Parathyroid adenoma (tissue), 2 donors: ENCODE measurements around the gene SPTBN5.
A peak's percentile ranks its signal among the peaks of the same experiment; 100 is the strongest.

ENCODE experiments used
- H2AFZ ChIP-seq: fragments of 300-600 bp; sonication (generic); one replicate; pipeline ENCODE4 v1.7.0; 2017; ENCODE audit warnings: antibody characterized with exemption, mild to moderate bottlenecking
- H3K27ac ChIP-seq: fragments of 300-600 bp; sonication (generic); one replicate; pipeline ENCODE4 v1.7.0; 2017
- H3K27me3 ChIP-seq: fragments of 300-600 bp; sonication (generic); one replicate; pipeline ENCODE4 v1.7.0; 2017; ENCODE audit warnings: low read length; ENCODE audit not compliant: control insufficient read depth, insufficient read depth
- H3K36me3 ChIP-seq: fragments of 300-600 bp; sonication (generic); one replicate; pipeline ENCODE4 v1.7.0; 2017; ENCODE audit warnings: low read length; ENCODE audit not compliant: control insufficient read depth, insufficient read depth
- H3K4me1 ChIP-seq: fragments of 300-600 bp; sonication (generic); one replicate; pipeline ENCODE4 v1.7.0; 2017; ENCODE audit warnings: control low read depth
- H3K4me2 ChIP-seq: fragments of 300-600 bp; sonication (generic); one replicate; pipeline ENCODE4 v1.7.0; 2017; ENCODE audit warnings: low read length
- H3K4me3 ChIP-seq: fragments of 300-600 bp; sonication (generic); one replicate; pipeline ENCODE4 v1.7.0; 2017; ENCODE audit warnings: low read depth, low read length
- H3K79me2 ChIP-seq: fragments of 300-600 bp; sonication (generic); one replicate; pipeline ENCODE4 v1.7.0; 2017; ENCODE audit warnings: control low read depth
- H3K9ac ChIP-seq: fragments of 300-600 bp; sonication (generic); one replicate; pipeline ENCODE4 v1.7.0; 2017; ENCODE audit warnings: mild to moderate bottlenecking
- H3K9me3 ChIP-seq: fragments of 300-600 bp; sonication (generic); one replicate; pipeline ENCODE4 v1.7.0; 2017; ENCODE audit warnings: low read length; ENCODE audit not compliant: control insufficient read depth
- TF ChIP-seq, protein P1 (sequence below): fragments of 300-600 bp; sonication (generic); IDR thresholded peaks from one replicate; pipeline ENCODE4 v1.7.0; 2017; ENCODE audit warnings: antibody characterized with exemption, mild to moderate bottlenecking
- donor health status: primary hyperparathyroidism.

The SPTBN5 gene

DNA sequence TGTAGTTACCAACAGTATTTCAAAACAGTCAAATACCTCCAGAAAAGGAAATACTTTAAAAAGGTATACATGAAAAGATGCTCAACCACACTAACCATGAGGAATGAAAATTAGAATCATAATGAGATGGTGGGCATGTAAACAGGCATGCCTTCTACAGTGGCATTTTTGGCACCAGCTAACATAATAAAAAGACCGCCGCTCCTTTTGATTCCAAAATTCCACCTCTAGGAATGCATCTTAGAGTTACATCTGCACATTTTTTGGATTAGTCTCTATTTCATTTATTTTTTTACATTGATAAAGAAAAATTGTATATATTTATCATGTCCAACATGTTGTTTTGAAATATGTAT lies 37.0 kb upstream of the SPTBN5 start:
- no peak overlapping the region for H3K27ac ChIP-seq
- H2AFZ ChIP-seq: no peak overlapping the region
- no peak overlapping the region for H3K4me3 ChIP-seq

DNA sequence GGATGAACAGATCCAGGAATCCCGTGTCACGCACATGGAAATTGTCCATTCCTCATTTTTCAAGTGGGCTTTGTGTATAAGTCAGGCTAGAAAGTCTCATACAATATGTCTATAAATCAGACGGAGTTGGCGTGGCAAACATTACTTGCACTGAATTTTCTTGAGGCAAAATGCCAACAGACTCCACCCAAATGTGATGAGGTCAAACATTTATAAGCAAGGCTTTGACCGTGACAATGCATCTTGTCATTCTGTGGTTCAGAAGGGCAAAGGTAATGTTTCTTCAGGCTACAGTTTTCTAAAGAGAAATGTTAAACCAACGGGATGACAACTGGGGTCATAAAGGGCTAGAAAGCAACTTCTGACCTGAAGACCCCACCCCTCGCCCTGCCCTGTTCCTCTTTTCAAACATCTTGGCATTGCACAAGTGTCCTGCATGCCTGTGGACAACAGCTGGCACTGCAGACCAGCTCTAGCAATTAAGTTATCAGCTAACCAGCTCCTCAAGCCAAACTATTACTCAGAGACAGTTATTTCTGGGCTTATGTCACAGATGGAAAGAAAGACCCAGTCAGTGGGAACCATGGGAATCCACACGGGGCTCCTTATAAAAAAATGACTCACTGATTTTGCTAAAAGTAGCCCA lies 36.5 kb upstream of the SPTBN5 start:
- no peak overlapping the region for H2AFZ ChIP-seq
- no peaks in the 10 kb centered on the region for H3K79me2 ChIP-seq
- TF ChIP-seq, protein P1, sequence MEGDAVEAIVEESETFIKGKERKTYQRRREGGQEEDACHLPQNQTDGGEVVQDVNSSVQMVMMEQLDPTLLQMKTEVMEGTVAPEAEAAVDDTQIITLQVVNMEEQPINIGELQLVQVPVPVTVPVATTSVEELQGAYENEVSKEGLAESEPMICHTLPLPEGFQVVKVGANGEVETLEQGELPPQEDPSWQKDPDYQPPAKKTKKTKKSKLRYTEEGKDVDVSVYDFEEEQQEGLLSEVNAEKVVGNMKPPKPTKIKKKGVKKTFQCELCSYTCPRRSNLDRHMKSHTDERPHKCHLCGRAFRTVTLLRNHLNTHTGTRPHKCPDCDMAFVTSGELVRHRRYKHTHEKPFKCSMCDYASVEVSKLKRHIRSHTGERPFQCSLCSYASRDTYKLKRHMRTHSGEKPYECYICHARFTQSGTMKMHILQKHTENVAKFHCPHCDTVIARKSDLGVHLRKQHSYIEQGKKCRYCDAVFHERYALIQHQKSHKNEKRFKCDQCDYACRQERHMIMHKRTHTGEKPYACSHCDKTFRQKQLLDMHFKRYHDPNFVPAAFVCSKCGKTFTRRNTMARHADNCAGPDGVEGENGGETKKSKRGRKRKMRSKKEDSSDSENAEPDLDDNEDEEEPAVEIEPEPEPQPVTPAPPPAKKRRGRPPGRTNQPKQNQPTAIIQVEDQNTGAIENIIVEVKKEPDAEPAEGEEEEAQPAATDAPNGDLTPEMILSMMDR: no peak
- no peak overlapping the region for H3K9ac ChIP-seq
- H3K36me3 ChIP-seq: no peaks in the 10 kb centered on the region
- H3K27ac ChIP-seq: no peak overlapping the region
- no peaks in the 10 kb centered on the region for H3K4me1 ChIP-seq
- no peak overlapping the region for H3K4me2 ChIP-seq
- H3K9me3 ChIP-seq: no peaks in the 10 kb centered on the region
- H3K4me3 ChIP-seq: no peak overlapping the region
- H3K27me3 ChIP-seq: no peaks in the 10 kb centered on the region

More for the DNA sequence above, 37.0 kb upstream of the SPTBN5 start:
- no peaks in the 10 kb centered on the region for H3K36me3 ChIP-seq
- H3K9me3 ChIP-seq: no peaks in the 10 kb centered on the region
- no peaks in the 10 kb centered on the region for H3K79me2 ChIP-seq
- TF ChIP-seq, protein P1: no peak
- H3K4me1 ChIP-seq: no peaks in the 10 kb centered on the region
- no peak overlapping the region for H3K9ac ChIP-seq
- no peak overlapping the region for H3K4me2 ChIP-seq
- no peaks in the 10 kb centered on the region for H3K27me3 ChIP-seq

DNA sequence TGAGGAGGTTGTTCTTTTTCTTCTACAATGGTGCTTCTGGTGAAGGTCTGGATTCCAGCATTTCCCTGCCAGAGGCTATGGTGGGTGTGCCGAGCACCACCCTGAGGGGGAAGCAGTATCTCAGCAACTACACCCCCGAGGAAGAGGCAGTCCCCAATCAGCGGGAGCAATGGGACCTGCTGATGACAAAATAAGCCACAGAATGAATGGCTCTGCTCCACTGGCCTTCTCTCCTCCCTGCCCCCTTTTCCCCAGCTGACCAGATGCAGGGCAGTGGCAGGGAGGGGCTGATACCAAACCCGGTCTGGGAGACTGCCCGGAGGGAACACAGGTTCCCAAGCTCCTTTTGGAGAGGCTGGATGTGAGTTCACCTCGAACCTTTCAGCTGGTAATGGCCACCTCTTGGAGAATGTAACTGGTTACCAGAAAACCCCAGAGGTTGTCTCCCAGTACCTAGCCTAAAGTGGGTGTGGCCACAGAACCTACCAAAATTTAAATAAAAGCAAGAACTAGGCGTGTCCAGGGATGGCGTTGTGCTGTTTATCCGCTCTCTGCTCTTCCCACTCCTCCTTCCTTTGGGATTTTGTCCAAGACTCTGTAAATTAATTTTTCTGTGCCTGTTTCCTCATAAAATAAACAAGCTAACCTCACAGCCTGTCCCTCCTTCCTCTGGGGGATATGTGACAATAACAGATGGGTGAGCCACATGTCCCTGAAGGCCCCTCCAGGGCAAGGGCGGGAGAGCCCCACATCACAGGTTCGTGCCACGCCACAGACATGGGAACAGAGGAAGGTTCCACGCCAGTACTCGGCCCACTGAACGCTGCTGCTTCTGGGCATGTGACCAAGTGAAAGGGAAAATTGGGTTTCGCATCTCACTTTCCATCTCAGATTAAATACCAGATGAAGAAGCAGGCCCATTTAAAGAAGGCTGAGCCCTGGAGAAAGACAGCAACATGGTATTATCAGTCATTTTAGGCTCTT lies 35.1 kb upstream of the SPTBN5 start:
- Histone ChIP-seq H3K79me2 (no peaks in the 10 kb centered on the region), H3K9ac (no peak overlapping the region), H2AFZ (no peak overlapping the region), H3K36me3 (no peaks in the 10 kb centered on the region), H3K4me3 (no peak overlapping the region), H3K4me1 (no peaks in the 10 kb centered on the region), H3K27me3 (no peaks in the 10 kb centered on the region), H3K27ac (peak overlapping the region; percentile 54), H3K4me2 (no peak overlapping the region), H3K9me3 (no peaks in the 10 kb centered on the region)
- TF ChIP-seq, protein P1: no peak

DNA sequence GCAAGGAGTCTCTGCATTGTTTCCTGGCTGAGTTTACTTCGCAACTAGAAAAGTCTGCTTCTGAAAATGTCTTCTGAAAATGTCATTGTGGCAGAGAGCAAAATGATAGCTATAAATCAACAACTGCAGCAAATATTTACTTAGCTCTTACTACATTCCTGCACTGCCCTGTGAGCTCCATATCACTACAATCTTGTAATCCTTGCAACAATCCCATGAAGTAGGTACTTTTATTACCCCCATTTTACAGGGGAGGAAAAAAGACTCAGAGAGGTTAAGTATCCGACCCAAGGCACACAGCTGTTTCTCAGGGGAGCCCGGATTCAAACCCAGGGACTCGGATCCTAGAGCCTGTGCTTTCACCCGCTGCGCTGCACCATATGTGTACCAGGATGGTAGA lies 34.2 kb upstream of the SPTBN5 start:
- Histone ChIP-seq H3K79me2 (no peaks in the 10 kb centered on the region), H2AFZ (no peak overlapping the region), H3K27ac (no peak overlapping the region), H3K9ac (no peak overlapping the region), H3K36me3 (no peaks in the 10 kb centered on the region), H3K9me3 (no peaks in the 10 kb centered on the region), H3K4me2 (no peak overlapping the region), H3K4me3 (no peak overlapping the region), H3K4me1 (no peaks in the 10 kb centered on the region), H3K27me3 (no peaks in the 10 kb centered on the region)
- TF ChIP-seq, protein P1: no peak
